HL-60 (cell line): ENCODE data around the gene CHDH.

Experiments
- DNase-seq, 2 experiments: peaks; one replicate each; pipeline ENCODE4 v3.0.0-alpha.2; 2010 to 2020; ENCODE audit warnings: low read depth in 1 of 2, low spot score in 1 of 2
- H3K27ac ChIP-seq: fragments of 250-450 bp; sonication (Bioruptor Pico); replicated peaks from 2 replicates; pipeline ENCODE4 v1.5.1; 2020; ENCODE audit warnings: mild to moderate bottlenecking, moderate library complexity
- H3K27me3 ChIP-seq: fragments of 250-450 bp; sonication (Bioruptor Pico); 2 replicates; pipeline ENCODE4 v1.5.1; 2021; ENCODE audit warnings: mild to moderate bottlenecking, moderate library complexity; ENCODE audit not compliant: insufficient read depth, poor library complexity, severe bottlenecking
- H3K4me3 ChIP-seq: replicated peaks from 2 replicates; pipeline ENCODE4 v1.5.1; 2011; ENCODE audit warnings: mild to moderate bottlenecking, control low read depth, low read length; ENCODE audit not compliant: insufficient read depth
- CTCF ChIP-seq: IDR thresholded peaks from one replicate; pipeline ENCODE4 v1.5.1; 2011; ENCODE audit warnings: low read length, control low read depth, inconsistent platforms; ENCODE audit not compliant: insufficient read depth
- GABPA ChIP-seq: IDR thresholded peaks from 2 replicates; pipeline ENCODE4 v1.6.1; 2012; ENCODE audit warnings: low read depth
- POLR2AphosphoS5 ChIP-seq: IDR thresholded peaks from 2 replicates; pipeline ENCODE4 v1.6.1; 2012; ENCODE audit warnings: low read depth
- REST ChIP-seq: IDR thresholded peaks from 2 replicates; pipeline ENCODE4 v1.6.1; 2012; ENCODE audit warnings: low read depth; ENCODE audit not compliant: insufficient replicate concordance
- SPI1 ChIP-seq: IDR thresholded peaks from 2 replicates; pipeline ENCODE4 v1.6.1; 2012; ENCODE audit warnings: low read depth, mild to moderate bottlenecking, borderline replicate concordance

CHDH gene

GRCh38 chr3:53846851-53847155 lies 584 bp upstream of the CHDH start:
- DNase-seq = no peak
- H3K27me3 ChIP-seq = peaks cover 22% of the 10 kb centered on the region
- no peak overlapping the region for H3K27ac ChIP-seq
- H3K4me3 ChIP-seq = no peak overlapping the region
- TF ChIP-seq SPI1 = no peak
- TF ChIP-seq GABPA = no peak
- TF ChIP-seq REST = no peak
- no peak for TF ChIP-seq POLR2AphosphoS5
- no peak for TF ChIP-seq CTCF

GRCh38 chr3:53845881-53846133 lies 412 bp downstream of the CHDH start:
- Histone ChIP-seq H3K4me3 (peak overlapping the region; percentile 43), H3K27ac (no peak overlapping the region), H3K27me3 (peaks cover 26% of the 10 kb centered on the region)
- TF ChIP-seq CTCF (no peak), POLR2AphosphoS5 (no peak), SPI1 (no peak), GABPA (no peak)
- DNase-seq = no peak

GRCh38 chr3:53845103-53845880 lies 927 bp downstream of the CHDH start:
- no peak overlapping the region for H3K27ac ChIP-seq
- H3K27me3 ChIP-seq = peaks cover 26% of the 10 kb centered on the region
- no peak for DNase-seq
- peak overlapping the region; percentile 43 for H3K4me3 ChIP-seq
- TF ChIP-seq REST (no peak), GABPA (no peak), CTCF (no peak), SPI1 (no peak), POLR2AphosphoS5 (no peak)
